ENCODE data around the gene MSRB1.
"Not testable (repeated sequence)": the region's sequence is repeated elsewhere in the genome, so short reads cannot be mapped to it uniquely, and the experiment has no call there.

MSRB1 gene

DNA sequence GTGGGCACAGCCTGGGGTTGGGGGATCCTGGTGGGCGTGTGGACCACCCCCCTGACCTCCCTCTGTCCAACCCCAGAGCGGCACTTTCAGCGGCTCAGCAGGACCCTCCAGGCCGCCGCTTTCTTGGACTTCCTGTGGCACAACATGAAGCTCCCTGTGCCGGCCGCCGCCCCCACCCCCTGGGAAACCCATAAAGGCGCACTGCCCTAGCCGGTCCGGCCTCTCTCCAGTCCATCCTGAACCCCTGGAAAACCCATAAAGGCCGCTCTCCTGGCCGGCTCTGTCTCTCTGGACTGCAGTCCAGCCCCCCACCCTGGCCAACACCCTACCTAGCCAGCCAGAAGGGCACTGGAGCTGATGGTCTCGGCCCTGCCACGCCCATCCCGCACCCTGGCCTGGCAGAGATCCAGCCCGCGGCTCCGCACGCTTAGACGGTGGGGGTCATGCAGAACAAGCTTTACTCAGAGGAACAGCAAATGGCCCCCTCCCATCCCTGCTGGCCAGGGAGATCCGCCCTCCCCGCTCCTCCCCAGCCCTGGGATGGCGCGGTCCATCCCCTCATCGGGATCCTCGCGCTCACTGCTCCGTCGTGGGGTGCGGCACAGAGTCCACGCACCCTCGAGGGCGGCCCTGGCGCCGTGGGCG lies 35.6 kb upstream of the MSRB1 start:
- DNase-seq: no peak

DNA sequence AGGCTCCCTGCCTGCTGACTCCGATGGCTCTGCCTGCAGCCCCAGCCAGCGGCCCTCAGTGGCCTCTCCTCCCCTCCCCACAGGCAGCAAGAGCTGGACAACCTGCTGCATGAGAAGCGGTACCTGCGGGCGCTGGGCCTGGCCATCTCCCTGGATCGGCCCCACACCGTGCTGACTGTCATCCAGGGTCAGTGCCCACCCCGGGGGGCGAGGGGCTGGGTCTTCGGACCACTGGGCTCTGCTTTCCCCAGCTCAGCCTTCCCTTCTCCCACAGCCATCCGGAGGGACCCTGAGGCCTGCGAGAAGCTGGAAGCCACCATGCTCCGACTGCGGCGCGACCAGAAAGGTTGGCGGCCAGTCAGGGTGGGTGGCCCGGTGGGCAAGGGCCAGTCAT lies 34.9 kb upstream of the MSRB1 start:
- no peak for DNase-seq

DNA sequence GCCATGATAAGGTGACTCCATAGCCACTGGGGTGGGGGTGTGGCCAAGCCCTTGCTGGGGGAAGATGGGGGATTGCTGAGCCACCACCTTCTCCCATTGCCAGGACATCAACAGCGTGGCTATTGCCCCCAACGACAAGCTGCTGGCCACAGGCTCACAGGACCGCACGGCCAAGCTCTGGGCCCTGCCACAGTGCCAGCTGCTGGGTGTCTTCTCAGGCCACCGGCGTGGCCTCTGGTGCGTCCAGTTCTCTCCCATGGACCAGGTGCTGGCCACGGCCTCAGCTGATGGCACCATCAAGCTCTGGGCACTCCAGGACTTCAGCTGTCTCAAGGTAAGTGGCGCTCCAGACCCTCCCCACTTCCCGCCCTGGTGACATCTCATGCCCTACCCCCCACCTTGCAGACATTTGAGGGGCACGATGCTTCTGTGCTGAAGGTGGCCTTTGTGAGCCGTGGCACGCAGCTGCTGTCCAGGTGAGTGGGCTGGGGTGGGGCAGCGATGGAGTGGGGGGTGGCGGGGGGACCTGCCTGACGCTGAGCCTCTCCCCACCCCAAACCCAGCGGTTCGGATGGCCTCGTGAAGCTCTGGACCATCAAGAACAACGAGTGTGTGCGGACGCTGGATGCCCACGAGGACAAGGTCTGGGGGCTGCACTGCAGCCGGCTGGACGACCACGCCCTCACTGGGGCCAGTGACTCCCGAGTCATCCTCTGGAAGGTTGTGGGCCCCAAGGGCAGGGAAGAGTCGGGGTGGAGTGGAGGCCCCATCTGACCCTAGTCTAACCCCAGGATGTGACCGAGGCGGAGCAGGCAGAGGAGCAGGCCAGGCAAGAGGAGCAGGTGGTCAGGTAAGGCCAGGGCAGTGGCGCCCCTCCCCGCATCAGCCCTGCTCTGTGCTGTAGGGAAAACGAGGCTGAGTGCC lies 34.2 kb upstream of the MSRB1 start:
- no peak for DNase-seq

DNA sequence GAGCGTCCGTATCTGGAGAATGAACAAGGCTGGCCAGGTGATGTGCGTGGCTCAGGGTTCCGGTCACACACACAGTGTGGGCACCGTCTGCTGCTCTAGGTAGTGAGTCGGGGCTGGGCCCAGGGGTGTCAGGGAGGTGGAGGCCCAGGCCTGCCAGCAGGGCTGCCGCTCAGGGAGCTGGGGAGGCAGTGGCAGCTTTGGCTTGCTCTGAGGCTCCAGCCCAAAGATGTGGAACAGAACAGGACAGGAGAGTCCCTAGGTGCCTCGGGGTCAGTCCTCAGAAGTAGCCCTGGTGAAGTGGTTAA lies 33.2 kb upstream of the MSRB1 start:
- no peak for DNase-seq

DNA sequence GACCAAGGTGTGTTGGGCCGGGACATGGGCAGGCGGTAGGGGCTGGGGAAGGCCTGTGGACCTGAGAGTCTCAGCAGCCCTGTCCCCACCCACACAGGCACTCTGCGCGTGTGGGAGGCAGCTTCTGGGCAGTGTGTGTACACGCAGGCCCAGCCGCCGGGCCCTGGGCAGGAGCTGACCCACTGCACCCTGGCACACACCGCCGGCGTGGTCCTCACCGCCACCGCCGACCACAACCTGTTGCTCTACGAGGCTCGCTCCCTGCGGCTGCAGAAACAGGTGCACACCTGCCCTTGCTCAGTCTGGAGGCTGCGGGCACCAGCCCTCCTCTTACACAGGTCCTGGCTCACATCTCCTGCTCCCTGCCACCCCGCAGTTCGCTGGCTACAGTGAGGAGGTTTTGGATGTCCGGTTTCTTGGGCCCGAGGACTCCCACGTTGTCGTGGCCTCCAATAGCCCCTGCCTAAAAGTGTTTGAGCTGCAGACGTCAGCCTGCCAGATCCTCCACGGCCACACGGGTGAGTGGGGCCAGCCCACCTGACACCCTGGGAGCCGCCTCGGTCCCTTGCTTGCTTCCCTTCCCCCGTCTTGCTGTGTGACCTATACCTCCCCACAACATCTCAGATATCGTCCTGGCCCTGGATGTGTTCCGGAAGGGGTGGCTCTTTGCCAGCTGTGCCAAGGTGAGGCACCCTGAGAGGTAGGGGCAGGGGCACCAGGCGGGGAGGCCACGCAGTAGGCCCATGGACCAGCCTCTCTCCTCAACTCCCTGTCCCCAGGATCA lies 32.6 kb upstream of the MSRB1 start:
- no peak for DNase-seq

DNA sequence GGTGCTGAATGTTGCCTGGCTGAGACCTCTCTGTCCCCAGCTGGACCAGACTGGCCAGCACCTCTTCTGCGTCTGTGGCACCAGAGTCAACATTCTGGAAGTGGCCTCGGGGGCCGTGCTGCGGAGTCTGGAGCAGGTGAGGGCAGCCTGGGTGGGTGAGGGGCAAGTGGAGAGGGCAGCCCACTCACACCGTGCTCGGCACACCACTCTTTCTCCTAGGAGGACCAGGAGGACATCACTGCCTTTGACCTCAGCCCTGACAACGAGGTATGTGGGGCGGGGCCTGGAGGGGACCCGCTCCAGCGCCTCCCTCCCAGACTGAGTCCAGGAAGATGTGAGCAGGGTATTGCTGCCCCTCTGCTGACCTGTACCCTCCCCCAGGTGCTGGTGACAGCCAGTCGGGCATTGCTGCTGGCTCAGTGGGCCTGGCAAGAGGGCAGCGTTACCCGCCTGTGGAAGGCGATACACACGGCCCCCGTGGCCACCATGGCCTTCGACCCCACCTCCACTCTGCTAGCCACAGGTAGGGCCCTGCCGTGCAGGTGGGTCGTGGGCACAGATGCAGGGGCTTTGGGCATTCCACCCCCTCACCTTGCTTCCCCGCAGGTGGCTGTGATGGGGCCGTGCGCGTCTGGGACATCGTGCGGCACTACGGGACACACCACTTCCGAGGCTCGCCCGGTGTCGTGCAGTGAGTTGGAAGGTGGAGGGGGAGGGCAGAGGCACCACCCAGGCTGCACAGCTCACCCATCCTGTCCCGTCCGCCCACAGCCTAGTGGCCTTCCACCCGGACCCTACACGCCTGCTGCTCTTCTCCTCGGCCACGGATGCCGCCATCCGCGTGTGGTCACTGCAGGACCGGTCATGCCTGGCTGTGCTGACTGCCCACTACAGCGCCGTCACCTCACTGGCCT lies 31.4 kb upstream of the MSRB1 start:
- DNase-seq: no peak

DNA sequence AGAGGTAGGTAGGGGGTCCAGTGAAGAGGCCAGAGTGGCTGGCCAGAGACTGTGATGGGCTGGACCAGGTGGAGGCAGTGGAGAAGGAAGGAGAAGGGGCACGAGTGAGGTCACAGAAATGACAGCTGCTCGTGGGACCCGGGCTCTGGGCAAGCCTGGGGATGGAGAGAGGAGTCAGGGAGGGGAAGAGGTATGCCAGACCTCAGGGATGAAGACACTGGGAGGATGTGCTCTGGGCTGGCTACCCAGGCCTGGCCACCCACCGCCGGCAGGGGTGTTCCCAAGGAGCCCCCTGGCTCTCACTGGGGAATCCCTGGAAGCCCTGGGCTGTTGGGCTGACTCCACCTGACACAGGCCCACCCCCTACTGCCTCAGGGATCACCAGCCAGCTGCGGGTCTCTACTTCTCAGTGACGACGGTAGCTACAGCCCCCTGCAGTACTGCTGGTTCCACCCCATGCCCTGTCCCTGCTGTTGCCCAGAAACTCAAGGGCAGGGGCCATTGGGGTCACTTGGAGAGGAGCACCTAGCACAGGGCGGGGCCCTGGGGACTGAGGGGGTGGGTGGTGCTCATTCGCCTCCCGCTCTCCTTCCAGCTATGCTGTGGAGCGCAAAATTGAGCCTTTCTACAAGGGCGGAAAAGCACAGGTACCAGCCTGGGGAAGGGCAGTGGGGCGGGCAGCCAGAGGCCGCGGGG lies 30.6 kb upstream of the MSRB1 start:
- no peak for DNase-seq

DNA sequence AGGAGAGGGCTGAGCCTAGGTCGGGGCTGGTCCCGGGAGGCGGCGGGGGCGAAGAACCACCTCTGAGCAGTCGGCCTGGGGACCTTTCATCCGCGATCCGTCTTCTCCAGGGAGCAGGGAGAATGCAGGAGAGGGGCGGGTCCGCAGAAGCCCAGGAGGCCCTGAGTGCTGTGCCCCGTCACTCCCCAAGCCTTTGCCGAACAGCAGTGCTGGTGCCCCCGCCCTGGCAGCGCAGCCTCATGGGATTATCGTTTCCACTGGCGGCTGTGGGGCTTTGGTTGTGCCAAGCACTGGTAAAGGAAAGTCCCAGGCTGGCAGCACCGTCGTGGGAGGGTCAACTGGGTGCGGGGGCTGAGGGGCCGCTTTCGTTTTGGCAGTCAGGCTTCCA lies 29.5 kb upstream of the MSRB1 start:
- DNase-seq: peak in 2 of 4 experiments; percentile 22 to 39

DNA sequence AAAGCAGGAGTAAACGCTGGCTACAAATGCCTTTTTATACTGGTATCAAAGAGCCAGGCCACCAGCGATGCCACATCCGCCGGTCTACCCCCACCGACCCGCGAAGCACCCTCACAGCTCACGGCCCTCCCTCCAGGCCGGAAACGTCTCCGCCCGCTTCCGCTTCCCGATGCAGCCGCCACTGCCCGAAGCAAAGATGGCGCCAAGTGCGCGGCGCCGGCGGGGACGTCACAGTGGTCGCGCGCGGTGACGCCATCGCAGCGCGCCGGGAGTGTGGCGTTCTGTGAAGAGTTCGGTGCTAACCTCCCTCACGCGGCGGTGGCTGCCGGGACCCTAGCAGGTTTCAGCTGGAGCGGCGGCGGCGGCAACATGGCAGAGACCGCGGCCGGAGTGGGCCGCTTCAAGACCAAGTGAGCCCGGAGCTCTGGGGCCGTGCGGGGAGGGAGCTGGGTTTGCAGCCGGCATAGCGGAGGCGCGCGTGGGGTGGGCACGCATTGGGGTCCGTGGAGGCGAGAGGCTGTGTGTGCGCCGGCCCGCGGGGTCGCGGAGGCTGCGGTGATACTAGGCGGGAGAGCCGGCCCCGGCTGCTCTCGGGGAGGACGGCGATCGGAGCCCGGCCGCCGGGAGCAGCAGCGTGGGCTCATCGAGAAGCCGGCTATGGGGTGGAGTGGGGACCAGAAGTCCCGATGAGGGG lies 28.9 kb upstream of the MSRB1 start, which contains the start of gene TBL3:
TBL3 (plus strand) TSS at position 258 of the 694 bp plus-strand sequence; CDS start at position 370, 112 bp downstream.
- DNase-seq: peak; percentile 97 to 98 (median 98)

DNA sequence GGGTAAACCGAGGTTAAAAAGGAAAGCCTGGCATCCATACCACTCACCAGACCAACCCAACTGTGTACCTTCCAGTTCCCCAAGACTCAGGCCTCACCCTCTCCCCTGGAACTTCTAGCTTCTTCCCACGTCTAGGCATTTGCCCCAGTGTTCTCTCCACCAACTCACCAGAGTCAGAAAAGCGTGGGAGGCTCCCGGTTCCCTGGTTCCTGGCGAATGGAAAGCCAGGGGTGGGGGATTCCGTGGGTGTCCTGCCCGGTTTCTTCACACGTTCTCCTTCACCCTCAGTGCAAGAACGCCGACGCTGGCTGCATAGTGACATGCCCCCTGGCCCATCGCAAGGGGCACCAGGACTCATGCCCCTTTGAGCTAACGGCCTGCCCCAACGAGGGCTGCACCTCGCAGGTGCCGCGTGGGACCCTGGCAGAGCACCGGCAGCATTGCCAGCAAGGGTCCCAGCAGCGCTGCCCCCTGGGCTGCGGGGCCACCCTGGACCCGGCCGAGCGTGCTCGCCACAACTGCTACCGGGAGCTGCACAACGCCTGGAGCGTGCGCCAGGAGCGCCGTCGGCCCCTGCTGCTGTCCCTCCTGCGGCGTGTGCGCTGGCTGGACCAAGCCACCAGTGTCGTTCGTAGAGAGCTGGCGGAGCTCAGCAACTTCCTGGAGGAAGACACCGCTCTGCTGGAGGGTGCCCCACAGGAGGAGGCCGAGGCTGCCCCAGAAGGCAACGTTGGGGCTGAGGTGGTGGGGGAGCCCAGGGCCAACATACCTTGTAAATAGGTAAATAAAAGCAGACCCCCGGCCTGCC lies 25.4 kb upstream of the MSRB1 start:
- DNase-seq: no peak

DNA sequence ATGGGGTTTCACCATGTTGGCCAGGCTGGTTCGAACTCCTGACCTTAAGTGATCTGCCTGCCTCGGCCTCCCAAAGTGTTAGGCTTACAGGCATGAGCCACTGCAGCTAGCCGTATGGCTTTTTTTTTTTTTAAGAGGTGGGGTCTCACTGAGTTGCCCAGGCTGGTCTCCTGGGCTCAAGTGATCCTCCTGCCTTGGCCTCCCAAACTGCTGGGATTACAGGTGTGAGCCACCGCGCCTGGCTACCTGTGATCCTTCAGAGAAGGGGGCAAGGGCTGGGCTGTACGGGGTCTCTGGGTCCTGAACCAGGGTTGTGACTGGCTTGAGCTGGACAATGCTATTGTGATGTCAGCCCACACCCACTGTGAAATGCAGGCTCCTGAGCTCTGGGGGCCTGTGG lies 23.5 kb upstream of the MSRB1 start, which contains the start of gene RNF151:
RNF151 (plus strand) TSS at position 397 of the 400 bp plus-strand sequence. CDS start 26 bp downstream, outside the sequence.
- DNase-seq: no peak

DNA sequence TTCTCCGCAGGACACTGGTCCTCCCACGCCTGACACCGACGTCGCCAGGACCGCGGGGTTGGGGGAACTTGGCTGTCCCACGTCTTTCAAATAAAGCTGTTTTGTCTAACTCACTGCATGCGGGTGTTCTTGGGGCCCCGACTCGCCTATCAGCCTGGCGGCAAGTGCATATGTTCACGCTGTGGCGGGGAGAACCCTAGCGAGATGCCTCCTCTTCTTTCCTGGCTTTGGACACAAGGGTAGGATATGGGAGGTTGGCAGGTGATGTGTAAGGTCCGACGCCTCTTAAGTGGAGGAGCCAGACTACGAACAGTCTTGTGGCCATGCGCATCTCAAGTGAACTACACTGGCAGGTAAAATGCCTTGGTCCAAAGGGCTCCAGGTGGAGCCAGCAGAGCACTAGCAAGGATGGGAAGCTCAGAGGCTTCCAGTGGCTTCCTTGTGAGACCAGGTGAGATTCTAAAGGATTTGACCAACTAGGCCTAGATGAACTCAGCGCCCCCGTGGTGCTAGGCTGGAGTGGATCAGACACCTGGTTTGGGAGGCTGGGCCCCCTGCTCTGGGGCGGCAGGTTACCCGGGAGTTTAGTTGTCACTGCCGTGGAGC lies 22.5 kb upstream of the MSRB1 start:
- peak in 3 of 4 experiments; percentile 15 to 43 (median 40) for DNase-seq

DNA sequence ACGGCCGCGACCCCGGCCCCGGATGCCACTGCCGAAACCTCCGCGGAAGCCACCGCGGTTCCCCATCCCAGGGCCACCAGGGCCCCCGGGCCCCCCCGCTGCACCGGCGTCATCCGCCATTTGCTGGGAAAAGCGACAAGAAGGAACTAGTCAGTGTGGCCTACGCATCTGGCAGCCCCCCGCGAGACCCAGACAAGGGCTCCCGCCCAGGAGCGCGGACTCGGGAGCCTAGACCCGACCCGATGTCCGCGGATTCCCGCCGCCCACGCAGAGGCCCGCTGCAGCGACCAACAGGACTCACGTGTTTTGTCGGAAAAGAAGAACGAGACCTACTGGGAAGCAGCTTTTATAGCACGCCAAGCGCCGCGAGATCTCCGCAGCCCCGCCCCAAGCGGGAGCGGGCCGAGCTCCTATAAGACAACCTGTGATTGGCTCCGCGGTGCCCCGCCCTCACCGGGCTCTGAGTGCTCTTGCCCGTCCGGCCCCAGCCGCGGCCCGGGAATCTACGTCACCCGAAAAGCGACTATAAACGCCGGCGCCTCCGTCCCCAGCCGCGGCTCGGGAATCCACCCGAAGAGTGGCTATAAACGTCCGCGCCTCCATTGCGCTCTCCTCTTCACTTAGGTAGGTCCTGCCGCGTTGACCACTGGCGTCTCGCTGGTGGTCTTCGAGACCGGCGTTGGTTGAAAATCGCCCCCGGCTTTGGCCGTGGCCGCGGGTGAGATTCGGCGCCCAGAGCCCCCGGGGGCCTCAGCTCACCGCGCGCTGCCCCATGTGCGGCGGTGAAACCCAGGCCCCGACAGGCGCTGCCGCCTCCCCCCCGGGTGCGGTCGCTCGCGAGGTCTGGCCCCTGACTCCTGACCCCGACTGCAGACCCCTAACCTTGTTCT lies 21.8 kb upstream of the MSRB1 start, which contains the start of gene RPS2:
RPS2 (minus strand) TSS at position 321 of the 890 bp plus-strand sequence; CDS start at position 120, 201 bp downstream.
- DNase-seq: peak; percentile 100

DNA sequence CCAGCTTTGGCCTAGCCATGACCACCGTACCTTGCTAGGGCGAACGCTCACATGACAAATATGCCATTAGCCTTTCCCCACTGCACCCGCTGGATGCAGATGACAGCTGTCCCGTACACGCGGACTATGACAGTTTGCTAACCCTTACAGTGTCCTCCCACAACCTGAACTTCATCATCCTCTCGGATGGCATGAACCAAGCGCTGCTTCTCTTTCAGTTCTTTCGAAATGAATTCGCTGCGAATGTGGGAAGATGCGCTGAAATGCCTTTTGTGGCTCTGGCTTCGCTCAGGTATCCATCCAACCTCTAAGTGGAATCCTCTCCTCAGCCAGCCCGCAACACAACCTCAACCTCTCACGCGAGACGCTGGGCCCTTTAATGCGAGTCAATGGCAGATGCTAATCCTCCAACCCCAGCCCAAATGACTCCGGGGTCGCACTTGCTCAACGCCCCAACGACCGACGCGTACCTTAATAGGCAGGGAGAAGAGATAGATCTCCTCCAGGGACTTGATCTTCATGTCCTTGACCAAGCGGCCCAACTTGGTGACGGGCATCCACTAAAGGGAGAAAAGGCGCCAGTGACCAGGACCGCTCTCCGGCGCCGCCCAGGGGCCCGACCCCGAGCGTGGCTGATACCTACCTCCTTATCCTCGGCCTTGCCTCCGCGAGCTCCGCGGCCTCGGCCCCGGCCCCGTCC lies 21.0 kb upstream of the MSRB1 start:
- DNase-seq: peak; percentile 33 to 76 (median 64)

DNA sequence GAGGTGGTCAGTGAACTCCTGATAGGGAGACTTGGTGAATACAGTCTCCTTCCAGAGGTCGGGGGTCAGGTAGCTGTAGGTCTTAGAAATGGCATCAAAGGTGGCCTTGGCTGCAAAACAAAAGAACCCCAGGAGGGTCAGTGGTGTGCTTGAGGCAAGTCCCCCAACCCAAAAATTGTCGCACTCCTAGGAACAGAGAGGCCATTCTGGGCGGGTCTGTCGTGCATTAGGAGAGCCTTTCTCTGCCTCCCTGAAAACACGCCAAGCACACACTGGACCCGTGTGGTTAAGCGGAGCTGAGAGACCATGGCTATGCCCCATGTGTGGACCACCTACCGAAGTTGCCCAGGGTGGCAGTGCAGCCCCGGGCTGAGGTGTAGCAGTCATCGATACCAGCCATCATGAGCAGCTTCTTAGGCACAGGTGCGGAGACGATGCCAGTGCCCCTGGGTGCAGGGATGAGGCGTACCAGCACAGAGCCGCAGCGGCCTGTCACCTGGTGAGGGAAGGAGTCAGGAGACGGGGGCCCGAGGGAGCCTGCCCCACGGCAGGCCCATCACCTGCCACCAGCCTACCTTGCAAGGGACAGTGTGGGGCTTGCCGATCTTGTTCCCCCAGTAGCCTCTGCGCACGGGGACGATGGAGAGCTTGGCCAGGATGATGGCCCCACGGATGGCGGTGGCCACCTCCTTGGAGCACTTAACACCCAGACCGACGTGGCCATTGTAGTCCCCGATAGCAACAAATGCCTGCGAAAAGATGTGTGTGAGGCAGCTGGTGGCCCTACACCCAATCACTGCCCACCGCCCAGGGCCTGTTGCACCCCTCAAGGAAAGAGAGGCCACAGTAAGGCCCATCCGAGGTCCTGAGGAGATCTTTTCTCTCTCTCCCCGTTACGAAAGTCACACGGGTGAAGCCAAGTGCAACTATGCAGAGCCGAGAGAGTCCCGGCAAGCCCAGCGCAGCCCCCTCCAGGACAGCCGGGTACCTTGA lies 19.5 kb upstream of the MSRB1 start:
- not testable (repeated sequence) for DNase-seq

DNA sequence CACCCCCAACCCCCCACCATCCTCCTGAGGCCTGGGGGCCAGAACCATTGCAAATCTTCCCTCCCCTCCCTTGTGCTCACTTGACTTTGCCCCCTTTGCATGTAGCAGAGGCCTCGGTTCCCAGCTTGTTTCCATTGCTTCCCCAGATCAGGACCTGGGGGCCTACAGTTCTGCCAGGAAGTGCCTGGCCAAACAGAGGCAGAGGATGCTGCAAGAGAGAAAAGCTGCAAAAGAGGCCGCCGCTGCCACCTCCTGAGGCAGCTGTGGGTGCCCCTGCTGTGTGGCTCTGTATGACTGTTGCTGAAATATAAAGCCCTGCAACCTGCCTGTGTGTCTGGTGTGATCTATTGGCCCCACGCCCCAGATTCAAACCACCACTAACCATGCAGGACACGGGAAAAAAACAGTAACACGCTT lies 18.7 kb upstream of the MSRB1 start:
- DNase-seq: no peak
